MCF 10A (cell line): ENCODE data around the gene RPL10A. TPM values are rescaled to one million over a fixed set of nuclear protein-coding genes. Genes with fewer than 3 reads are reported as not detected.

ENCODE experiments used
- BruUV-seq: library from RNA; stranded (reverse); fragments of 400-500 nt; replicated peaks from 2 replicates; lab custom pipeline; 2021; lab: Mats Ljungman, UMichigan
- CTCF ChIA-PET: fragments of 300-600 bp; sonication (Branson Sonifier 250); formaldehyde crosslinking; extraction: SDS; loops from one replicate; lab custom pipeline; 2021; ENCODE audit warnings: antibody characterized with exemption, inconsistent platforms; lab: Yijun Ruan, JAX
- POLR2A ChIA-PET: fragments of 300-600, 350-650 bp; sonication (Branson Sonifier 250); formaldehyde crosslinking; extraction: SDS; loops from one replicate; lab custom pipeline; 2020; ENCODE audit warnings: antibody characterized with exemption, inconsistent platforms; lab: Yijun Ruan, JAX
- DNase-seq: peaks from one replicate; pipeline ENCODE4 v3.0.0-alpha.2; 2018; ENCODE audit not compliant: unreplicated experiment
- H3K27ac Mint-ChIP-seq: one replicate; pipeline ENCODE4 v1.8.0; 2022; ENCODE audit warnings: mild to moderate bottlenecking, low read depth, mixed read lengths; ENCODE audit not compliant: unreplicated experiment
- H3K27me3 Mint-ChIP-seq: one replicate; pipeline ENCODE4 v1.8.0; 2022; ENCODE audit warnings: mixed read lengths; ENCODE audit not compliant: insufficient read depth, unreplicated experiment
- H3K36me3 Mint-ChIP-seq: one replicate; pipeline ENCODE4 v1.8.0; 2022; ENCODE audit warnings: mild to moderate bottlenecking, moderate library complexity, mixed read lengths; ENCODE audit not compliant: insufficient read depth, unreplicated experiment
- H3K4me1 Mint-ChIP-seq: one replicate; pipeline ENCODE4 v1.8.0; 2022; ENCODE audit warnings: mixed read lengths; ENCODE audit not compliant: insufficient read depth, unreplicated experiment
- H3K4me3 Mint-ChIP-seq: one replicate; pipeline ENCODE4 v1.8.0; 2022; ENCODE audit warnings: mild to moderate bottlenecking, moderate library complexity, mixed read lengths; ENCODE audit not compliant: unreplicated experiment
- H3K9me3 Mint-ChIP-seq: one replicate; pipeline ENCODE4 v1.8.0; 2022; ENCODE audit warnings: mixed read lengths; ENCODE audit not compliant: unreplicated experiment
- CTCF ChIP-seq: fragments of 200-600 bp; IDR thresholded peaks from one replicate; pipeline ENCODE4 v1.8.0; 2022; ENCODE audit warnings: antibody characterized with exemption, mild to moderate bottlenecking; ENCODE audit not compliant: unreplicated experiment
- intact Hi-C: fragments of 100-400 bp; cut with micrococcal nuclease; formaldehyde crosslinking; loops from 2 replicates; pipeline ENCODE4 v1.14.1; 2022
- total RNA-seq: library from RNA; stranded (reverse); gene quantifications from 2 replicates; pipeline ENCODE4 v1.2.3, GENCODE V29; 2022

The RPL10A gene
- total RNA-seq, 1 experiment from 2014 or later, result 2,403 TPM

DNA sequence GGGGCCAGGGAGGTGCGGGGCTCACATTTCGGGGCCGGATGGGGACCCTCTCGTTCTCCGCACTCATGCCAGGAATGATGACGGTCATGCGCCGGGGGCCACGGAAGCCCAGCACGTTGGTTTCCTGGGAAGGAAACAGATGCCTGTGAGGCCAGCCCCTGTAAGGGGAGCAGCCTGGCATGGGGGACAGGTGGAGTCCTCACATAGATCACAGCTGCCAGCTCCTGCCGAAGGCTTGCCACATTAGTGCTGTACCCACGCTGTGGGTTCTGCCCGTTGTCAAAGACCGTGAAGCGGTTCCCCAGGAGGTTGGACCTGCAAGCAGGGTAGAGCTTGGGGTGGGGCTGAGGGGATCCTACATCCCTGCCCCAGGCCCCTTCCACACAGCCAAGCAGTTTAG, 35.3 kb downstream of the RPL10A start:
- Mint-ChIP-seq H3K27ac (no peak overlapping the region), H3K36me3 (no peaks in the 10 kb centered on the region), H3K4me1 (peaks cover 4% of the 10 kb centered on the region), H3K4me3 (no peak overlapping the region), H3K27me3 (no peaks in the 10 kb centered on the region), H3K9me3 (no peaks in the 10 kb centered on the region)
- no TSS peak for BruUV-seq
- no peak for DNase-seq
- ChIA-PET CTCF (interaction anchor here (0.5 to 1.1 kb wide), 2 partner anchors 19 to 1796 kb away, joined by 4 to 5 read pairs; no protein-coding TSS in a partner anchor), POLR2A (interaction anchor here (1.2 kb wide), 1 partner anchor 71 kb away, joined by 4 read pairs; no protein-coding TSS in a partner anchor)
- no peak for TF ChIP-seq CTCF
- intact Hi-C loops, result no loop called here

- no peaks in the 10 kb centered on the region for H3K9me3 Mint-ChIP-seq
- peaks cover 14% of the 10 kb centered on the region for H3K27me3 Mint-ChIP-seq
- no peaks in the 10 kb centered on the region for H3K4me1 Mint-ChIP-seq
- intact Hi-C loops, result no loop called here
- ChIA-PET POLR2A (no interaction called here), CTCF (no interaction called here)
- no peak for TF ChIP-seq CTCF
- H3K36me3 Mint-ChIP-seq, result no peaks in the 10 kb centered on the region
- no peak overlapping the region for H3K4me3 Mint-ChIP-seq
- no peak overlapping the region for H3K27ac Mint-ChIP-seq
- BruUV-seq, result no TSS peak
- no peak for DNase-seq
Measured at GRCh38 chr6:35505999-35506412, 37.8 kb downstream of the RPL10A start.

- H3K27ac Mint-ChIP-seq, result no peak overlapping the region
- no TSS peak for BruUV-seq
- H3K4me3 Mint-ChIP-seq, result no peak overlapping the region
- no peaks in the 10 kb centered on the region for H3K36me3 Mint-ChIP-seq
- H3K4me1 Mint-ChIP-seq, result no peaks in the 10 kb centered on the region
- POLR2A ChIA-PET, result no interaction called here
- intact Hi-C loops, result no loop called here
- no peaks in the 10 kb centered on the region for H3K9me3 Mint-ChIP-seq
- TF ChIP-seq CTCF, result no peak
- no peak for DNase-seq
- H3K27me3 Mint-ChIP-seq, result peaks cover 14% of the 10 kb centered on the region
- CTCF ChIA-PET, result interaction anchor here (1.4 kb wide), 1 partner anchor 13 kb away, joined by 3 read pairs; no protein-coding TSS in a partner anchor
Measured at GRCh38 chr6:35506536-35506935, 38.3 kb downstream of the RPL10A start.

DNA sequence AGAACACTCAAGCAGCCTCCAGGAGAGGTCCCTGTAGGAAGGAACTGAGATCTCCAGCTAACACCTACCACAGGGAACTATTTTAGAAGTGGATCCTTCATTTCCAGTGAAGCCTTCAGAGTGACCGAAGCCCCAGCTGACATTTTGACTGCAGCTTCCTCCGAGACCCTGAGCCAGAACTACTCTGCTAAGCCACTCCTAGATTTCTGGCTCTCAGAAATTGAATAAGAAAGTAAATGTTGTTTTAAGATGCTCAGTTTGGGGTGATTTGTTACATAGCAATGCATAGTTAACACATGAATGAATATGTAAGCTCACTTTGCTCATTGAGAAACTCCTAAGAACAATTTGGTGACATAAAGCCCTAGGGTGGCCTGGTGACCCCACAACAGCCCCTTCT, 39.0 kb downstream of the RPL10A start:
- ChIA-PET CTCF (interaction anchor here (1.0 to 1.4 kb wide), 3 partner anchors 13 to 230 kb away, joined by 3 to 6 read pairs (median 3); no protein-coding TSS in a partner anchor), POLR2A (interaction anchor here (0.6 to 0.9 kb wide), 2 partner anchors 30 to 45 kb away, joined by 3 read pairs; no protein-coding TSS in a partner anchor)
- Mint-ChIP-seq H3K36me3 (no peaks in the 10 kb centered on the region), H3K4me3 (no peak overlapping the region), H3K27me3 (peaks cover 14% of the 10 kb centered on the region), H3K27ac (no peak overlapping the region), H3K4me1 (no peaks in the 10 kb centered on the region), H3K9me3 (no peaks in the 10 kb centered on the region)
- BruUV-seq, result no TSS peak
- TF ChIP-seq CTCF, result no peak
- DNase-seq, result no peak
- intact Hi-C loops, result no loop called here
